Small intestine (tissue), 7 donors: ENCODE results near the gene PCDH15. TPM values are rescaled to one million over a fixed set of nuclear protein-coding genes. Genes with fewer than 3 reads are reported as not detected.
"Not testable (repeated sequence)": the region's sequence is repeated elsewhere in the genome, so short reads cannot be mapped to it uniquely, and the experiment has no call there.

Source experiments
- DNase-seq, 2 donors: peaks; one replicate each; pipeline versions ENCODE4 v3.0.0 to v3.0.0-alpha.2; 2013
- FAIRE-seq: peaks from 2 replicates; lab custom pipeline; 2012; peaks lifted over from hg19 to GRCh38; lab: Jason Lieb, UNC
- H3K27ac ChIP-seq, 3 donors: one replicate each; pipeline ENCODE4 v1.5.1; 2013; ENCODE audit warnings: low read length in 2 of 3, mild to moderate bottlenecking in 2 of 3, control low read depth in 1 of 3, inconsistent platforms in 1 of 3, low read depth in 1 of 3, moderate library complexity in 1 of 3
- H3K27me3 ChIP-seq, 3 donors: one replicate each; pipeline ENCODE4 v1.6.1; 2013; ENCODE audit warnings: low read length in 3 of 3, inconsistent platforms in 1 of 3; ENCODE audit not compliant: control insufficient read depth in 3 of 3, insufficient read depth in 3 of 3
- H3K36me3 ChIP-seq, 3 donors: one replicate each; pipeline ENCODE4 v1.6.1; 2013; ENCODE audit warnings: low read length in 3 of 3, inconsistent platforms in 1 of 3, low read depth in 1 of 3, mild to moderate bottlenecking in 1 of 3, moderate library complexity in 1 of 3; ENCODE audit not compliant: control insufficient read depth in 3 of 3, insufficient read depth in 2 of 3
- H3K4me1 ChIP-seq, 3 donors: one replicate each; pipeline ENCODE4 v1.6.1; 2013; ENCODE audit warnings: low read length in 2 of 3, inconsistent platforms in 1 of 3, low read depth in 1 of 3, mild to moderate bottlenecking in 1 of 3, moderate library complexity in 1 of 3; ENCODE audit not compliant: control insufficient read depth in 3 of 3, insufficient read depth in 2 of 3
- H3K4me3 ChIP-seq, 3 donors: one replicate each; pipeline ENCODE4 v1.5.1; 2013; ENCODE audit warnings: low read length in 3 of 3, control low read depth in 1 of 3, inconsistent platforms in 1 of 3, low read depth in 1 of 3, mild to moderate bottlenecking in 1 of 3, moderate library complexity in 1 of 3
- H3K9me3 ChIP-seq, 2 donors: one replicate each; pipeline ENCODE4 v1.6.1; 2013; ENCODE audit warnings: low read depth in 1 of 2, low read length in 1 of 2; ENCODE audit not compliant: control insufficient read depth in 2 of 2, insufficient read depth in 1 of 2
- WGBS, 3 donors: extraction: QIAGEN DNeasy Blood & Tissue Kit; methylation state at CpG; one replicate each; pipeline ENCODE4 v1.1.7; 2013; 5-methylcytosine and 5-hydroxymethylcytosine counted together
- polyA plus RNA-seq, 4 donors: library from polyadenylated mRNA; stranded (reverse) in 3 of 4; unstranded in 1 of 4; fragments of 200-250 nt in 3 of 4; fragments of 120-200 nt in 1 of 4; gene quantifications; one replicate each; pipeline versions ENCODE4 v1.2.1 to v1.2.3, GENCODE V29; 2013
- donor health status: healthy with polysubstance abuse.
- donor health status: control.
- donor health status: control.
- donor health status: Bipolar disorder and iron deficiency.
- donor health status: healthy.

The PCDH15 gene
- polyA plus RNA-seq, 4 donors = 0.12 to 0.21 TPM; not detected in 2

GRCh38 chr10:54396031-54396430 lies 405.0 kb downstream of the PCDH15 start:
- H3K36me3 ChIP-seq = no peaks in the 10 kb centered on the region
- no peaks in the 10 kb centered on the region for H3K4me1 ChIP-seq
- H3K27me3 ChIP-seq = no peaks in the 10 kb centered on the region
- H3K4me3 ChIP-seq = no peak overlapping the region
- 66 to 76% (median 75%) methylated on average over 6 of the region's 6 CpGs for WGBS, 3 donors
- FAIRE-seq = no peak
- no peak overlapping the region for H3K27ac ChIP-seq
- no peaks in the 10 kb centered on the region for H3K9me3 ChIP-seq
- no peak for DNase-seq

GRCh38 chr10:54394598-54394997 lies 406.4 kb downstream of the PCDH15 start:
- WGBS, 3 donors = 79 to 85% (median 82%) methylated on average over 6 of the region's 6 CpGs
- not testable (repeated sequence) for FAIRE-seq, H3K4me1 ChIP-seq, DNase-seq, H3K4me3 ChIP-seq, H3K27ac ChIP-seq, H3K9me3 ChIP-seq, H3K36me3 ChIP-seq, H3K27me3 ChIP-seq

- 10 to 44% (median 33%) methylated on average over 1 of the region's 1 CpG for WGBS, 3 donors
- H3K36me3 ChIP-seq = no peaks in the 10 kb centered on the region
- H3K9me3 ChIP-seq = no peaks in the 10 kb centered on the region
- no peak overlapping the region for H3K27ac ChIP-seq
- DNase-seq = peak; percentile 3 to 64
- H3K4me3 ChIP-seq = no peak overlapping the region
- no peaks in the 10 kb centered on the region for H3K4me1 ChIP-seq
- FAIRE-seq = no peak
- H3K27me3 ChIP-seq = no peaks in the 10 kb centered on the region
These were observed 428.9 kb downstream of the PCDH15 start for GRCh38 chr10:54372179-54372578.

- 83 to 90% (median 83%) methylated on average over 3 of the region's 3 CpGs for WGBS, 3 donors
- FAIRE-seq (no peak), DNase-seq (no peak)
- H3K27ac ChIP-seq = no peak overlapping the region
- no peaks in the 10 kb centered on the region for H3K27me3 ChIP-seq
- no peaks in the 10 kb centered on the region for H3K4me1 ChIP-seq
- H3K4me3 ChIP-seq = no peak overlapping the region
- H3K36me3 ChIP-seq = no peaks in the 10 kb centered on the region
- H3K9me3 ChIP-seq = no peaks in the 10 kb centered on the region
These were observed 432.0 kb downstream of the PCDH15 start for GRCh38 chr10:54368984-54369383.

- peak; percentile 10 for FAIRE-seq
These were observed 437.6 kb downstream of the PCDH15 start for GRCh38 chr10:54363390-54363789.

GRCh38 chr10:54342058-54342457 lies 459.0 kb downstream of the PCDH15 start:
- FAIRE-seq = no peak
- no peak overlapping the region for H3K27ac ChIP-seq
- H3K4me3 ChIP-seq = no peak overlapping the region
- no peak for DNase-seq
- H3K4me1 ChIP-seq = no peaks in the 10 kb centered on the region
- peaks cover 0 to 8% of the 10 kb centered on the region in 2 donors for H3K9me3 ChIP-seq
- H3K36me3 ChIP-seq = no peaks in the 10 kb centered on the region
- H3K27me3 ChIP-seq = no peaks in the 10 kb centered on the region
- WGBS, 3 donors = 38 to 75% (median 58%) methylated on average over 2 of the region's 2 CpGs

More at GRCh38 chr10:54363390-54363789, 437.6 kb downstream of the PCDH15 start:
- H3K36me3 ChIP-seq = no peaks in the 10 kb centered on the region
- H3K4me3 ChIP-seq = no peak overlapping the region
- 18 to 54% (median 33%) methylated on average over 1 of the region's 1 CpG for WGBS, 3 donors
- no peaks in the 10 kb centered on the region for H3K4me1 ChIP-seq
- DNase-seq = no peak
- no peaks in the 10 kb centered on the region for H3K27me3 ChIP-seq
- no peak overlapping the region for H3K27ac ChIP-seq
- H3K9me3 ChIP-seq = no peaks in the 10 kb centered on the region

- Histone ChIP-seq H3K27me3 (no peaks in the 10 kb centered on the region), H3K27ac (no peak overlapping the region), H3K4me1 (no peaks in the 10 kb centered on the region), H3K4me3 (no peak overlapping the region), H3K36me3 (no peaks in the 10 kb centered on the region), H3K9me3 (no peaks in the 10 kb centered on the region)
- WGBS, 3 donors = 50 to 72% (median 53%) methylated on average over 2 of the region's 2 CpGs
- DNase-seq (no peak), FAIRE-seq (no peak)
These were observed 465.7 kb downstream of the PCDH15 start for GRCh38 chr10:54335296-54335695.

GRCh38 chr10:54319341-54319740 lies 481.7 kb downstream of the PCDH15 start:
- no peak overlapping the region for H3K4me3 ChIP-seq
- no peaks in the 10 kb centered on the region for H3K9me3 ChIP-seq
- WGBS, 3 donors = 53 to 89% (median 78%) methylated on average over 2 of the region's 2 CpGs
- H3K36me3 ChIP-seq = no peaks in the 10 kb centered on the region
- no peaks in the 10 kb centered on the region for H3K27me3 ChIP-seq
- H3K4me1 ChIP-seq = no peaks in the 10 kb centered on the region
- DNase-seq = no peak
- FAIRE-seq = no peak
- H3K27ac ChIP-seq = no peak overlapping the region

- no peaks in the 10 kb centered on the region for H3K27me3 ChIP-seq
- no peak overlapping the region for H3K27ac ChIP-seq
- no peaks in the 10 kb centered on the region for H3K4me1 ChIP-seq
- no peaks in the 10 kb centered on the region for H3K9me3 ChIP-seq
- no peak overlapping the region for H3K4me3 ChIP-seq
- FAIRE-seq (no peak), DNase-seq (no peak)
- 41 to 82% (median 48%) methylated on average over 1 of the region's 1 CpG for WGBS, 3 donors
- no peaks in the 10 kb centered on the region for H3K36me3 ChIP-seq
These were observed 482.6 kb downstream of the PCDH15 start for GRCh38 chr10:54318470-54318869.
